HPDE6-E6E7 (cell line): ENCODE data around the gene SRA1.

ENCODE experiments used
- DNase-seq: peaks from one replicate; pipeline ENCODE4 v3.0.0; 2011; ENCODE audit warnings: missing footprints; ENCODE audit errors: extremely low spot score

Gene SRA1

GRCh38 chr5:140550147-140551079 lies 6.9 kb downstream of the SRA1 start:
- no peak for DNase-seq

DNA sequence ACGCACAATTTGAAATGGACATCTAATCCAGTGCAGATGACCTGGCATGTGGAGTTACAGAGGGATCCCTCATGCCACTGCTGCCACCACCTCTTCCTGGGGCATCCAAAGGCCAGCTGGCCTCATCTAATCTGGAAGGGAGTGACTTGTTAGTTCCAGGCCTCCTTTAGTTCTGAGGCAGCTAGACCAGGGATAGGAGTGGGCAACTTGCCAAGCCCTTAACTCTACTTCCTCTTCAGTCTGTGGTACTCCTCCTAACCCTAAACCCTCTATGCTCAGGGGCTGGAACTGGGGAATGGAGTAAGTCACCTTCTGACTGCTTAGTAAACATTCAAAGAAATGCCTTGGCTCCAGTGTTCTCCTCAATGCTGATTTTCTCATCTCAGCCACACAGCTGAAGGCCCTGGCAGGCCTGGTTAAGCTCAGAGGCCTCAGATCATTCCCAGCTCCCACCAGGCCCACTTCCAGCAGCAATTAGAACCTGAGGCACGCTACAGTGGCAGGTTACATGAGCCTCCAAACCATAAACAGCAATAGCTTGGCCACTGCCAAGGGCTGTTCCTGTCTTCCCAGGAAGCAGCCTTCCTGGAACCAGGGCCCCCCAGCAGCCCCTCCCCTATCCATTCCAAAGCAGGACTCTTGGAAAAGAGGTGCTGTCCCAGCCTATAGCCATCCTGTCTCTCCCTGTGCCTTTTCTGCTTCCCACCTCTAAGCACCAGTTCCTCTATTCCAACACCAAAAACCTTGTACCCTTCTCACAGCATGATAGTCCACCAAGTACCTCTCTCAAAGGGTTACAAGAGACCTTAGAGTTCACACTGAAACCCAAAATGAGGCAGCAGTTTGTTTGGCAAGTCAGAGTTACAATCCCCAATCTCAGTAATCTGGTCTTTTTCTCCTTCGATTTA lies 7.8 kb downstream of the SRA1 start:
- no peak for DNase-seq

GRCh38 chr5:140548791-140549190 lies 8.5 kb downstream of the SRA1 start:
- DNase-seq = no peak

DNA sequence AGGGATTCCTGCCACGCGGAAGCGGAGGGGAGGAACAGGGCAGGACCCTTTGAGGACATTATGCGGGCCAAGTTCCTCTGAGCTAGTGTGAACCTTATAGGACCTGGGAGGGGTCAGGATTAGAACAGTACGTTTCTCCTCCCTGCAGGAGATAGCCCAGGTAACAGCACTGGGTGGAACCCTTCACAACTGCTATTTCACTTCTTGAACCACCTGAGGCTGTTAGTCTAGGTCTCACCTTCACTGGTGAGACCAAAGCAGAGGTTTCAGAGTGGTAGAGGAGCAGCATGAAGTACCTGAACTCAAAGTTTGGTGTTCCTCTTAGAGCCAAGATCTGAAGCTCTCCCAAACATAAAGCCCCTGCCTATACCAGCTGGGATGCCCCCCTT lies 9.0 kb downstream of the SRA1 start:
- DNase-seq = no peak

- DNase-seq = peak; percentile 97
Measured at GRCh38 chr5:140547508-140548299, 9.6 kb downstream of the SRA1 start, which contains the start of gene EIF4EBP3. Gene EIF4EBP3, plus strand, starts transcription at chr5:140547662. Its CDS starts 76 bp downstream, at chr5:140547738.

DNA sequence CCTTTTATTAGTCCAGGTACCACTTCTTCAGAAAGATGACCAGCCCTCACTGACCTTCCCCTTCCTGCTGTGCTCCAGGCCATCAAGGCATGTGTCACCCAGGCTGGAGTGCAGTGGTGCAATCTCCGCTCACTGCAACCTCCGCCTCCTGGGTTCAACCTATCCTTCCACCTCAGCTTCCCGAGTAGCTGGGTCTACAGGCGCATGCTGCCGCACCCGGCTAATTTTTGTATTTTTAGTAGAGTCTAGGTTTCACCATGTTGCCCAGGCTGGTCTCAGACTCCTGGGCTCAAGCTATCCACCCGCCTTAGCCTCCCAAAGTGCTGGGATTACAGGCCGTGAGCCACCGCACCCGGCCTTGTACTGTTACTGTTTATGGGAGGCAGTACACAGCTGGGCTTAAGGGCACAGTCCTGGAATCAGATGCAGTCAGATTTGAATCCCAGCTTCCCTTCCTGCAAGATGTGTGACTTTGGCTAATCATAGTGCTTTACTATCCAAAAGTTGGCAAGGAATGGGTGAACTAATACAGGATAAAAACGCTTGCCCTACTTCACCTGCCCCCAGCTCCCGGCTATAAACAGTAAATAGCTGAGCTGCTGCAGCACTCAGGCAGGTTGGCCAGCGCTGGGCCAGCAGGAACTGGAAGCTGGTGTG lies 10.3 kb downstream of the SRA1 start:
- DNase-seq = no peak

GRCh38 chr5:140545606-140546005 lies 11.7 kb downstream of the SRA1 start:
- DNase-seq = no peak

DNA sequence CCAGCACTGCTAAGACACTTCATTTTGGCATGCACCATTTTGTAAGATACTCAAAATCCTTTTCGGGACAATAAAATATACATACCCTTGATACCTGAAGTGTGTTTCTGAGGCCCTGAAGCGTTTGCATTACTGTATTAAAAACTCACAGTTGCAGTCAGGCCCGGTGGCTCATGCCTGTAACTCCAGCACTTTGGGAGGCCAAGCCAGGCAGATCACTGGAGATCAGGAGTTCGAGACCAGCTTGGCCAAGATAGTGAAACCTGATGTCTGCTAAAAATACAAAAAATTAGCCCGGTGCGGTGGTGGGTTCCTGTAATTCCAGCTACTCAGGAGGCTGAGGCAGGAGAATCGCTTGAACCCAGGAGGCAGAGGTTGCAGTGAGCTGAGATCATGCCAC lies 12.3 kb downstream of the SRA1 start:
- DNase-seq = no peak

- no peak for DNase-seq
Measured at GRCh38 chr5:140542972-140543371, 14.3 kb downstream of the SRA1 start.

- DNase-seq = no peak
Measured at GRCh38 chr5:140540227-140540626, 17.0 kb downstream of the SRA1 start.

GRCh38 chr5:140524003-140524402 lies 33.3 kb downstream of the SRA1 start:
- DNase-seq = no peak

DNA sequence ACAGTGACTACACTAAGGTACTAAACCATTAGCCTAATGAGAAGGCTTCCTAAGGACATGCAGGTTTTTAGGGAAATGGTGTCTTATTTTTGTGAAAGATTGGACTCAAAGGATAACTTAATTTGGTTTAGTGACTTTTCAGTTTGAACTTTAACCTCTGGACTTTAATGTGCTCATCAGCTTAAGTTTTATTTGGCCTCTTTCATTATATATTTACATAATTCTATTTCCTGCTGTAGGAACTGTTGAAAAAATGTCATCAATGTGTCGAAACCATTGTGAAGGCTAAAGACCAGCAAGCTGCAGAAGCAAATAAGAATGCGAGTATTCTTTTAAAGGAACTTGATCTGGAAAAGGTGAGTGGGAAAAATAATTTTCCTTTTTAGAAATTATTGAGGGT lies 44.1 kb downstream of the SRA1 start:
- no peak for DNase-seq

DNA sequence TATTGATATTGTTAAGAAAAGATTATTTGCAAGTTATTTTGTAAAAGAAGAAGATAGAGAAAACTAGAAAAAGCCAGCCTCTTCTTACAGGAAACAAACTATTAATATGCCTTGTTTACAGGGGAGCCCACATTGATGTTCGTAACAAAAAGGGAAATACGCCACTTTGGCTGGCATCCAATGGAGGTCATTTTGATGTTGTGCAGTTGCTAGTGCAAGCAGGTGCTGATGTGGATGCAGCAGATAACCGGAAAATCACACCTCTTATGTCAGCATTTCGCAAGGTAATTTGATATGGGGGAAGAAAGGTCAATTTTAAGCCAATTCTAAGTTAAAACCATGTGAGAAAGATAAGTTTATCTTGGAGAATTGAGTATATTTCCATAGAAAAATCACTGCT lies 47.4 kb downstream of the SRA1 start:
- no peak for DNase-seq

DNA sequence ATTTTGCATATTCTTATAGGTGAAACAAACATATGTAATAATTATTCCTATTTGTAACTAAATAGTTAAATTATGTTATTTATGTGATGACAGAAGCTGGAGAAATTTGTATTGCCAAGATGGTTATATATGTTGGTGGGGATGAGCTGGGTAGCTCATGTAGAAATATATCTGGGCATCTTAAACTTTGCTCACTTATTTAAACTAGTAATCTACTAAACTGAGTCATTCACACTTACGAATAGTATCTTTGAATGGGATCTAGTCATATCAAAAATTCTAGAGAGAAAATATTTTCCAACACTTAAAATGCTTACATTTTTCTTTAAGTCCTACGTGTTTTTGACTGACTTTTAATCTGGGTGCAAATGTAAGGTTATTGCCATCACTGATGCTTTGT lies 54.4 kb downstream of the SRA1 start:
- no peak for DNase-seq
